HG03342 (cell line): ENCODE results near the gene CALR3.
"Not testable (repeated sequence)": the region's sequence is repeated elsewhere in the genome, so short reads cannot be mapped to it uniquely, and the experiment has no call there.

Source experiments
- ATAC-seq: cut with Tn5 transposase; IDR thresholded peaks from one replicate; pipeline ENCODE4 v1.9.1; 2021; ENCODE audit warnings: mild to moderate bottlenecking, moderate library complexity; ENCODE audit not compliant: unreplicated experiment

Gene CALR3

DNA sequence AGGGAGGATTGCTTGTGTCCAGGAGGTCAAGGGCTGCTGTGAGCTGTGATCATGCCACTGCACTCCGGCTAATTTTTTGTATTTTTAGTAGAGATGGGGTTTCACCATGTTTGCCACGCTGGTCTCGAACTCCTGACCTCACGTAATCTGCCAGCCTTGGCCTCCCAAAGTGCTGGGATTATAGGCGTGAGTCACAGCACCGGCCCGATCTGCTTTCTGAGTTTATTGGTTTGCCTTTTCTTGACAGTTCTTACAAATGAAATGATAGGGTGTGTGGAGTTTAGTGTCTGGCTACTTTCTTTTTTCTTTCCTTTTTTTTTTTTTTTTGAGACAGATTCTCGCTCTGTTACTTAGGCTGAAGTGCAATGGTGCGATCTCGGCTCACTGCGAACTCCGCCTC, 1.1 kb upstream of the CALR3 start:
- no peak for ATAC-seq

- no peak for ATAC-seq
Observed at GRCh38 chr19:16496613-16496983, 631 bp upstream of the CALR3 start.

- ATAC-seq = not testable (repeated sequence)
Observed at GRCh38 chr19:16486476-16486875, 9.5 kb downstream of the CALR3 start.

- ATAC-seq = no peak
Observed at GRCh38 chr19:16482745-16483144, 13.2 kb downstream of the CALR3 start.

DNA sequence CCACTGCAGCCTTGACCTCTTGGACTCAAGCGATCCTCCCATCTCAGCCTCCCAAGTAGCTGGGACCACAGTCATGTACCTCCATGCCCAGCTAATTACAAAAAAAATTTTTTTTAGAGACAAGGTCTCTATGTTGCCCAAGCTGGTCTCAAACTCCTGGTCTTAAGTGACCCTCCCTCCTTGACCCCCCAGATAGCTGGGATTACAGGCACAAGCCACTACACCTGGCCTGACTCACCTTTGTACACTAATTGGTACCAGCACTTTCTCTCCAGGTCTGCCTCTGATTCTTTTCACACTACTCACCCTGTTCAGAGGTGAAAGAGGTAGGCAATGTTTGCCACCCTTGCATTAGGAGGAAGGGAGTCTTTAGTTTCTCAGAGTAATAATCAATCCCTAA, 18.7 kb downstream of the CALR3 start:
- ATAC-seq = no peak

GRCh38 chr19:16476401-16476800, 19.6 kb downstream of the CALR3 start:
- no peak for ATAC-seq

DNA sequence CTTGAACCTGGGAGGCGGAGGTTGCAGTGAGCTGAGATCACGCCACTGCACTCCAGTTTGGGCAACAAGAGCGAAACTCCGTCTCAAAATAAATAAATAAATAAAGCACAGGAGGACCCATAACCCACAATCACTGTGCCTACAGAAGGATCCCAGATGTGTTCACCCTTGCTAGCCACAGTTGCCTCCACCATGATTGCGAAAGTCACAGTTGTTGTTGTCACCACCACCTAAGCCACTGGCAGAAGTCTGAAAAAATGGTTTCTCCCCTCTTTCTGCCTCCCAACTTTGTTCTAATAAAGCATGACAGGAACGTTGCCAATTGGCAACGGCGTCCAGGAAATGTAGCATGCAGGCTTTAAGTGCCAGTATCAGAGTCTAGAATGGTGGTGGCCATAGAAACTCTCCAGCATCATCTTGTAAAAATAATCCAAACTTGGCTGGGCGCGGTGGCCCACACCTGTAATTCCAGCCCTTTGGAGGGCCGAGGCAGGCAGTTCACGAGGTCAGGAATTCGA, 22.0 kb downstream of the CALR3 start:
- ATAC-seq = no peak

DNA sequence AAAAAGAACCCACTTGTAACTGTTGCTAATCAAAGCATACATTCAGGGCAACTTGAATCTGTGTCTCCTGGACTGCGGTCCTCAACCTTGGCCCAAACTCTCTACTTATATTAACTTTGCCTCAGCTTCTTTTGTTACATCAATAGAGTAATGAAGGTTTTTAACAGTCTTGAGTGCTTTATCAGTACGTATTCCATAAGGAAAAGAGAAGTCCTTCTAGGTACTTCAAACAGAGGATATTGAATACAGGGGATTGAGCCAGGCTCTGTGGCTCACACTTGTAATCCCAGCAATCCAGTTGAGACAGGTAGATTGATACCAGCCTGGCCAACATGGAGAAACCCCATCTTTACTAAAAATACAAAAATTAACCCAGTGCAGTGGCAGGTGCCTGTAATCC, 23.0 kb downstream of the CALR3 start:
- no peak for ATAC-seq

- not testable (repeated sequence) for ATAC-seq
Observed at GRCh38 chr19:16472559-16472899, 23.4 kb downstream of the CALR3 start.

DNA sequence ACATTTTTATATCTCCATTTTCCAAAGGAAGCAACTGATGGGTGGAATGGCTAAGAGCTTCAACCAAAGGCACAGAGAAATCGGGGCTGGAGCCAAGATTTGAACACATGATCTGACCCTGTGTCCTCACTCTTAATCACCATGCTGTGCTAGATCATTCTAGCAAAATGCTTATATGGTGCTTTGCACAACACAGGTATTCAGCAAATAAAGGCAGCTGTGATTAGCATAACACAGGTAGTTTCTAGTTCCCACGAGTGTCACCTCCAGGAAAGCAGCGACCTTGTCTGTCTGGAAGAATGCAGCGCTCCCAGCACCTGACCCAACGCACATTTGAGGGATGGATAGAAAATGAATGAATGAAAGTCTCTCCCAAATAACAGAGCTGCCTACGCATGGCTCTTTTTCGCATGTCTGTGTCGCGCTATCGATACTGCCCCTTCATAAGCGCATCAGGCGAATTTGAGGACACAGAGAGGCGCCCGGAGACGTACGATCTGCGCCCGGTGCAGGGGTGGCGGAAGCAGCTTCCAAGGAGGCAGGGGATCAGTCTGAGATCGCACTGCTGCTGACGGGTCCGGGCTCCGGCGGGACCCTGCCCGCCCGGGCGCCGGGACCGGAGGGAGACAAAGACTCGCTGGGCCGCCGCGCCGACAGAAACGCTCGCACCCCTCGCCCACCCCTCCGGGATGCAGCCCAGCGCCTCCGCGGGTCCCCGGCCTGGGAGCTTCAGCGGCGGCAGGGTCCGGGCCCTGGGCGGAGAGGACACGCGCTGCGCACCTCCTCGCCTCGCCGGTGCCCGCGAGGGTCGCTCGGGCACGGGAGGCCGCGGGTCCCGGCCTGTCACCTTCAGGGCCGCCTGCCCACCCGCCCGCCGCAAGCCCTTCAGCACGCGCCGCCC, 24.8 kb downstream of the CALR3 start:
- ATAC-seq = peak; percentile 17

DNA sequence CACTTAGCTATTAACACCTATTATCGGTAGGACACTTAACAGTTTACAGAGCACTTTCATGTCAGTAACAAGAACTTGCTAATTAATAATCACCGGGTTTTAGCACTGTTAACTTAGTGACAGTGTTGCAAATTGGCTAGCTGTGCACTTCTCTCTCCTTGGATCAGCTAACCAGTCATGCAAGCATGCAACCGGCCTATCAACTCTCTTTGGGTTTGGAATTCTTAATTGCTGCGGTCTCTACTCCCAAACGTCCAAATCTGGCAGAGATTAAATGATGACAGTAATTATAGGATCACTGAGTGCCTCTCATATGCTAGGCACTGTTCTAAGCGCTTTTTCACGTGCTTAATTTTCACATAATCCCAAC, 25.4 kb downstream of the CALR3 start:
- no peak for ATAC-seq

- ATAC-seq = no peak
Observed at GRCh38 chr19:16467581-16467980, 28.4 kb downstream of the CALR3 start.

GRCh38 chr19:16466802-16467427, 29.1 kb downstream of the CALR3 start:
- ATAC-seq = not testable (repeated sequence)

GRCh38 chr19:16465239-16465638, 30.7 kb downstream of the CALR3 start:
- ATAC-seq = no peak

GRCh38 chr19:16463991-16464575, 31.9 kb downstream of the CALR3 start:
- ATAC-seq = no peak

DNA sequence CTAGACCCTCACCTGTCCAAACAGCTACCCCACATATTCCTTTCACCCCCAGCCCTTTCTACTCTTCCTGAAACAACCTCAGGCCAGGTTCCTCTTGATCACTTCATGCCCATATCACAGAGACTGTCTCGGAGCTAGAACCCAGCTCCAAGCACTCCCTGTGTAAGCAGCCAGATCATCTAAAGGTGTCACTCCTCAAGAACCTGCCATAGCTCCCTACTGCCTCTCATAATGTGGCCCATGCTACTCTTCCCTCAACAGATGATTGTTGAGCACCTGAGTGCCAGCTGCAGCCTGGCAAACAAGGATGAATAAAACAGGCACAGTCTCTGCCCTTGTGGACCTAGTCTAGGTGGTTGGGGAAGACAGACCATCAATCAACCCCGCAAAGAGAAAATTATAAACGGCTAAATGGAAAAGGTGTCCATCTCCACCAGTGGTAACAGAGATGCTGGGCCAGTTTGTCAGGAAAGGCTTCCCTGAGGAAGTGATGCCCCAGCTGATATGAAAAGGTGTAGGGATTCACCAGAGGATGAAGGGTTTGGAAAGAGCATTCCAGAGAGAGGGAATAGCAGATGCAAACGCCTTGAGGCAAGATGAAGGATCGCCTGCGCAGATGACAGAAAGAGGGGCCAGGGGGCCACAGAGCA, 32.5 kb downstream of the CALR3 start:
- no peak for ATAC-seq

DNA sequence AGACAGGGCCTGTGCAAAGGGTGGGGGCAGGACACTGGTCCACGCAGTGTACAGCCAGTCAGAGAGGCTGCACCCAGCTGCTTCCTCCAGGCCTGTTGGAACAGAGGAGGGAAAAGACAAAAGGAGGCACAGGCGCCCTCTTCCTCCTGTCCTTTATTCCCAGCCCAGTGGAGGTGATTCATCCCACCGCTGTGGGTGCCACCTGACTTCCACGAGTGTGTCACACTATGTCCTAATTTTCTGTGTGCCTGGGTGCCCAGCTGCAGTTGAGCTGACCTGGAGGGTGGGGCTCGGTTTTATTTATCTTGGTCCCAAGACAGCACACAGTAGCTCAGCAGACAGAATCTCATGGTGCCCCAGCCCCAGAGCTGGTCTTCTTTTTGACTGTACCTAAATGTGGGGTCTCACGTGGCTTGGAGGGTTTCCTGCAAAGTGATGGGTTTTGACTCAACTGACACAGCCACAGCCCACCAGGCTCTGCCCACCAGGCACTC, 33.2 kb downstream of the CALR3 start:
- ATAC-seq = no peak

GRCh38 chr19:16461630-16462051, 34.3 kb downstream of the CALR3 start:
- no peak for ATAC-seq

DNA sequence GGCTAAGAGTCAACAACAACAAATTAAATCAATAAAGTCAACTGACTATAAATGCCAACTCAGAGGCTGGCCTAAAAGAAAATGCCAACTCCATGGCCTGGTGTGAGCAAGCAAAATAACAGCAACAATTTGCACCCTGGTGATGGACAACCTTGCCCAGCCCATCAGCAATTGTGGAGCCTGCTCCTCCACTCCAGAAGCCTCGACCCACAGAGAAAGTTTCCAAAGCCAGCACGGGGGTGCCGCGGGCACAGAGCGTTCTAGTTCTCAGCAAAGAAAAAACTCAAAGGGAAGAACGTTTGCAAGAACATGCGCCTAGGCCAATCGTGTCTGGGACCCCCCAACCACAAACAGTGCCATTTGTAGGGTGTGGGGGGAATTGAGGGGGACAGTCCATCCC, 35.5 kb downstream of the CALR3 start:
- ATAC-seq = no peak

DNA sequence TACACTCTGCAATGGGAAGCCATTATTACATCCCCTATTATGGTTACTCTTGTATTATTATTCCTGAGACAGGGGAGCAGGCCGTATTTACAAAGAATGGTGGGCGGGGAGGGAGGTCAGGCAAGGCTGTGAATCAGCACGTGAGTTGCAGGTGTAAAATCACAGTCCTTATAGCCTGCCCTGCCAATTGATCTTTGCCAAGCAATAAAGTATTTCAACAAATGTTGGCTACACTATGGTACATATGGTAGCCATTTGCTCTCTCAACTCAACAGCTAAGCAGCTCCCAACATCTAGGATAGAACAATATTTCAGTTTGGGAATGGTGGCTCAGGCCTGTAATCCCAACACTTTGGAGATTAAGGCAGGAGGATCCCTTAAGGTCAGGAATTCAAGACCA, 36.3 kb downstream of the CALR3 start:
- ATAC-seq = no peak
